GM18951 (cell line): ENCODE measurements around the gene KCNN4.
"Not testable (repeated sequence)": the region's sequence is repeated elsewhere in the genome, so short reads cannot be mapped to it uniquely, and the experiment has no call there.

ENCODE experiments used
- POLR2A ChIP-seq: IDR thresholded peaks from 4 replicates; pipeline ENCODE4 v1.6.1; 2011; ENCODE audit warnings: mild to moderate bottlenecking; ENCODE audit not compliant: insufficient read length, insufficient read depth; ENCODE audit errors: extremely low read depth
- in situ Hi-C: fragments of 300-500 bp; cut with MboI; formaldehyde crosslinking; loops from one replicate; pipeline ENCODE4 v1.12.0; 2022; ENCODE audit warnings: low sequenced_read_pairs, mixed read lengths, inconsistent platforms; ENCODE audit not compliant: unreplicated experiment

The KCNN4 gene

GRCh38 chr19:43780706-43781525, at the start of gene KCNN4:
KCNN4 (minus strand) TSS chr19:43780973; CDS start chr19:43780861, 112 bp downstream.
- in situ Hi-C loops: no loop called here
- peak; percentile 89 for TF ChIP-seq POLR2A

GRCh38 chr19:43826787-43827754, 46.3 kb upstream of the KCNN4 start, which contains the start of gene ZNF283:
ZNF283 (plus strand) TSS chr19:43827321; CDS start chr19:43833505, 6,184 bp downstream.
- peak; percentile 35 for TF ChIP-seq POLR2A
- in situ Hi-C loops: no loop called here

GRCh38 chr19:43824572-43824971, 43.8 kb upstream of the KCNN4 start:
- in situ Hi-C loops: not testable (repeated sequence)

GRCh38 chr19:43823856-43824255, 43.1 kb upstream of the KCNN4 start:
- in situ Hi-C loops: not testable (repeated sequence)

GRCh38 chr19:43820884-43821215, 40.1 kb upstream of the KCNN4 start:
- TF ChIP-seq POLR2A: no peak
- in situ Hi-C loops: no loop called here

- in situ Hi-C loops: no loop called here
- TF ChIP-seq POLR2A: no peak
Observed at GRCh38 chr19:43820098-43820883, 39.5 kb upstream of the KCNN4 start.

GRCh38 chr19:43818500-43818899, 37.7 kb upstream of the KCNN4 start:
- no peak for TF ChIP-seq POLR2A
- in situ Hi-C loops: no loop called here

- in situ Hi-C loops: not testable (repeated sequence)
Observed at GRCh38 chr19:43817454-43817853, 36.7 kb upstream of the KCNN4 start.

- TF ChIP-seq POLR2A: no peak
- in situ Hi-C loops: no loop called here
Observed at GRCh38 chr19:43814663-43815352, 34.0 kb upstream of the KCNN4 start.

- in situ Hi-C loops: no loop called here
- no peak for TF ChIP-seq POLR2A
Observed at GRCh38 chr19:43812688-43813087, 31.9 kb upstream of the KCNN4 start.

GRCh38 chr19:43812259-43812658, 31.5 kb upstream of the KCNN4 start:
- TF ChIP-seq POLR2A: no peak
- in situ Hi-C loops: no loop called here

- in situ Hi-C loops: no loop called here
- no peak for TF ChIP-seq POLR2A
Observed at GRCh38 chr19:43811837-43812236, 31.1 kb upstream of the KCNN4 start.
